GM10266 (cell line): ENCODE results near the gene CTBP2.
"Not testable (repeated sequence)": the region's sequence is repeated elsewhere in the genome, so short reads cannot be mapped to it uniquely, and the experiment has no call there.

ENCODE experiments used
- DNase-seq: peaks from one replicate; pipeline ENCODE4 v3.0.0; 2012; ENCODE audit errors: extremely low spot score
- CTCF ChIP-seq: IDR thresholded peaks from 2 replicates; pipeline ENCODE4 v1.5.1; 2012; ENCODE audit warnings: mild to moderate bottlenecking, low read depth; ENCODE audit not compliant: control insufficient read depth, insufficient read depth; ENCODE audit errors: missing control alignments

Gene CTBP2

GRCh38 chr10:125060826-125061556 is 99.4 kb downstream of the CTBP2 start:
- peak; percentile 52 for TF ChIP-seq CTCF
- DNase-seq: peak; percentile 30

- no peak for TF ChIP-seq CTCF
- DNase-seq: no peak
These were observed 99.9 kb downstream of the CTBP2 start for GRCh38 chr10:125060482-125060825.

GRCh38 chr10:125060026-125060425 is 100.3 kb downstream of the CTBP2 start:
- DNase-seq: no peak
- TF ChIP-seq CTCF: no peak

- not testable (repeated sequence) for DNase-seq
These were observed 101.0 kb downstream of the CTBP2 start for GRCh38 chr10:125059348-125059747.

GRCh38 chr10:125057158-125058001 is 103.0 kb downstream of the CTBP2 start:
- no peak for TF ChIP-seq CTCF
- DNase-seq: peak; percentile 44

- no peak for DNase-seq
- TF ChIP-seq CTCF: no peak
These were observed 103.9 kb downstream of the CTBP2 start for GRCh38 chr10:125056161-125057132.

GRCh38 chr10:125055446-125055845 is 104.9 kb downstream of the CTBP2 start:
- DNase-seq: no peak
- no peak for TF ChIP-seq CTCF
